ENCODE measurements around the gene CCDC171.

GRCh38 chr9:15722888-15723287 is 170.0 kb downstream of the CCDC171 start:
- TF ChIP-seq POLR2AphosphoS5 (IDR thresholded peaks at IDR 0.05; ENCODE audit: low read depth) (no peak), CTCF (IDR thresholded peaks at IDR 0.05; ENCODE audit: insufficient read depth, low read length) (no peak)

All from HL-60 (cell line).